Hepatocyte (in vitro differentiated cells): ENCODE results near the gene RFTN1.

Experiments
- CTCF ChIP-seq: fragments of 200-600 bp; sonication (generic); IDR thresholded peaks from 2 replicates; pipeline ENCODE4 v1.5.1; 2016; ENCODE audit warnings: antibody characterized with exemption, mild to moderate bottlenecking; ENCODE audit not compliant: poor library complexity
- EZH2 ChIP-seq: fragments of 200-600 bp; sonication (generic); IDR thresholded peaks from 2 replicates; pipeline ENCODE4 v1.6.1; 2016; ENCODE audit warnings: antibody characterized with exemption, mild to moderate bottlenecking, borderline replicate concordance
- EZH2phosphoT487 ChIP-seq: fragments of 200-600 bp; sonication (generic); IDR thresholded peaks from one replicate; pipeline ENCODE4 v1.6.1; 2018; ENCODE audit warnings: antibody characterized with exemption, mild to moderate bottlenecking, low read depth, moderate library complexity; ENCODE audit not compliant: unreplicated experiment, severe bottlenecking

- TF ChIP-seq CTCF (no peak), EZH2 (no peak), EZH2phosphoT487 (no peak)
These were observed 12.6 kb downstream of the RFTN1 start for GRCh38 chr3:16500911-16501310.
